B cell (primary cell): ENCODE measurements around the gene SFSWAP. TPM values are rescaled to one million over a fixed set of nuclear protein-coding genes. Genes with fewer than 3 reads are reported as not detected.

Source experiments
- ATAC-seq: fragments of 200-7000 bp; cut with Tn5 transposase; one replicate; pipeline ENCODE4 v1.10.0; 2021; ENCODE audit warnings: low read depth, mild to moderate bottlenecking, moderate number of reproducible peaks, moderate library complexity
- CTCF ChIA-PET: fragments of 350-600 bp; sonication (Branson Sonifier 250); formaldehyde crosslinking; loops from one replicate; lab custom pipeline; 2021; ENCODE audit warnings: antibody characterized with exemption, inconsistent platforms; lab: Charles Lee
- POLR2A ChIA-PET: fragments of 350-600 bp; sonication (Branson Sonifier 250); formaldehyde crosslinking; loops from one replicate; lab custom pipeline; 2021; ENCODE audit warnings: antibody characterized with exemption; lab: Charles Lee
- DNase-seq: peaks from one replicate; pipeline ENCODE4 v3.0.0; 2013
- H2AFZ ChIP-seq: 2 replicates; pipeline ENCODE4 v1.6.1; 2012; ENCODE audit warnings: mild to moderate bottlenecking, low read depth, low read length; ENCODE audit not compliant: insufficient read depth, poor library complexity, severe bottlenecking
- H3K27ac ChIP-seq, 2 donors: 1 replicate in 1 of 2; 2 replicates in 1 of 2; pipeline ENCODE4 v1.5.1; 2012 to 2013; ENCODE audit warnings: low read length in 2 of 2, mild to moderate bottlenecking in 2 of 2, moderate library complexity in 1 of 2
- H3K27me3 ChIP-seq, 4 experiments: fragments of 200-600 bp in 1 of 4; sonication (generic) in 1 of 4; replicated peaks in 1 of 4; 1 replicate in 2 of 4; 2 replicates in 2 of 4; pipeline versions ENCODE4 v1.6.1 to v1.7.0; 2013 to 2016; ENCODE audit warnings: low read length in 3 of 4, mild to moderate bottlenecking in 2 of 4, mixed read lengths in 1 of 4, moderate library complexity in 1 of 4; ENCODE audit not compliant: insufficient read depth in 4 of 4, control insufficient read depth in 3 of 4; ENCODE audit errors: control extremely low read depth in 1 of 4
- H3K36me3 ChIP-seq, 2 experiments: replicated peaks in 1 of 2; 1 replicate in 1 of 2; 2 replicates in 1 of 2; pipeline versions ENCODE4 v1.6.1 to v1.7.1; 2013; ENCODE audit warnings: low read length in 1 of 2; ENCODE audit not compliant: insufficient read depth in 2 of 2, control insufficient read depth in 1 of 2; ENCODE audit errors: control extremely low read depth in 1 of 2, extremely low read depth in 1 of 2
- H3K4me1 ChIP-seq, 2 donors: fragments of 200-600 bp in 1 of 2; sonication (generic) in 1 of 2; 1 replicate in 1 of 2; 2 replicates in 1 of 2; pipeline versions ENCODE4 v1.5.1 to v1.6.1; 2013 to 2017; ENCODE audit warnings: low read length in 2 of 2; ENCODE audit not compliant: control insufficient read depth in 2 of 2, insufficient read depth in 2 of 2
- H3K4me2 ChIP-seq: replicated peaks from 2 replicates; pipeline ENCODE3; 2012; ENCODE audit warnings: mild to moderate bottlenecking, low read depth, low read length; ENCODE audit not compliant: poor library complexity, severe bottlenecking
- H3K4me3 ChIP-seq, 5 experiments: fragments of 200-600 bp in 1 of 5; sonication (generic) in 1 of 5; 1 replicate in 3 of 5; 2 replicates in 2 of 5; pipeline versions ENCODE4 v1.5.1 to v1.7.0; 2011 to 2016; ENCODE audit warnings: low read length in 4 of 5, mild to moderate bottlenecking in 4 of 5, low read depth in 2 of 5, control low read depth in 1 of 5, moderate library complexity in 1 of 5; ENCODE audit not compliant: insufficient read depth in 1 of 5; ENCODE audit errors: control extremely low read depth in 1 of 5, extremely low read depth in 1 of 5
- H3K79me2 ChIP-seq: fragments of 200-600 bp; sonication (generic); one replicate; pipeline ENCODE4 v1.6.0; 2016; ENCODE audit warnings: low read length; ENCODE audit not compliant: control insufficient read depth, insufficient read depth
- H3K9ac ChIP-seq: fragments of 200-600 bp; sonication (generic); 2 replicates; pipeline ENCODE4 v1.6.1; 2017; ENCODE audit warnings: mild to moderate bottlenecking, low read length, moderate library complexity
- H3K9me3 ChIP-seq, 3 donors: one replicate each; pipeline versions ENCODE4 v1.6.1 to v1.7.1; 2013; ENCODE audit warnings: low read length in 2 of 3; ENCODE audit not compliant: control insufficient read depth in 2 of 3, insufficient read depth in 1 of 3; ENCODE audit errors: control extremely low read depth in 1 of 3
- H4K20me1 ChIP-seq: 2 replicates; pipeline ENCODE4 v1.6.0; 2012; ENCODE audit warnings: mild to moderate bottlenecking, low read length; ENCODE audit not compliant: insufficient read depth, control insufficient read depth, poor library complexity, severe bottlenecking
- H3K27ac Mint-ChIP-seq: one replicate; pipeline ENCODE4 v1.8.0; 2021; ENCODE audit warnings: mixed read lengths
- H3K27me3 Mint-ChIP-seq: one replicate; pipeline ENCODE4 v1.8.0; 2021; ENCODE audit warnings: mixed read lengths
- H3K4me1 Mint-ChIP-seq: one replicate; pipeline ENCODE4 v1.8.0; 2021; ENCODE audit warnings: mixed read lengths
- H3K4me3 Mint-ChIP-seq: one replicate; pipeline ENCODE4 v1.8.0; 2021; ENCODE audit warnings: mixed read lengths
- H3K9me3 Mint-ChIP-seq: one replicate; pipeline ENCODE4 v1.8.0; 2022; ENCODE audit warnings: mixed read lengths; ENCODE audit not compliant: insufficient read depth
- CTCF ChIP-seq: fragments of 200-600 bp; IDR thresholded peaks from one replicate; pipeline ENCODE4 v1.8.0; 2022; ENCODE audit warnings: antibody characterized with exemption, mild to moderate bottlenecking
- EZH2 ChIP-seq: IDR thresholded peaks from 2 replicates; pipeline ENCODE4 v1.6.1; 2012; ENCODE audit warnings: borderline replicate concordance, low read depth, mild to moderate bottlenecking, moderate library complexity, low read length; ENCODE audit not compliant: insufficient read depth, poor library complexity, severe bottlenecking
- WGBS: methylation state at CpG from one replicate; pipeline ENCODE4 v1.1.5; 2013; ENCODE audit warnings: missing lambda C conversion rate; ENCODE audit not compliant: insufficient coverage; 5-methylcytosine and 5-hydroxymethylcytosine counted together
- intact Hi-C: fragments of 100-400 bp; cut with micrococcal nuclease; formaldehyde crosslinking; loops from one replicate; pipeline ENCODE4 v1.10.0; 2022
- polyA plus RNA-seq: library from polyadenylated mRNA; depleted of rRNA; stranded (reverse); fragments of >200 nt; gene quantifications from 2 replicates; pipeline ENCODE4 v1.2.3, GENCODE V29; 2012
- total RNA-seq, 2 donors: library from RNA; stranded (reverse); fragments of 120-200 nt in 1 of 2; gene quantifications; 1 replicate in 1 of 2; 2 replicates in 1 of 2; pipeline versions ENCODE4 v1.2.3 to v1.2.4, GENCODE V29; 2013 to 2022

Gene SFSWAP
- total and polyA plus RNA-seq, 2 donors (not counting 1 experiment from before 2014, with no cell fraction given) = 69.3 to 122 TPM

DNA sequence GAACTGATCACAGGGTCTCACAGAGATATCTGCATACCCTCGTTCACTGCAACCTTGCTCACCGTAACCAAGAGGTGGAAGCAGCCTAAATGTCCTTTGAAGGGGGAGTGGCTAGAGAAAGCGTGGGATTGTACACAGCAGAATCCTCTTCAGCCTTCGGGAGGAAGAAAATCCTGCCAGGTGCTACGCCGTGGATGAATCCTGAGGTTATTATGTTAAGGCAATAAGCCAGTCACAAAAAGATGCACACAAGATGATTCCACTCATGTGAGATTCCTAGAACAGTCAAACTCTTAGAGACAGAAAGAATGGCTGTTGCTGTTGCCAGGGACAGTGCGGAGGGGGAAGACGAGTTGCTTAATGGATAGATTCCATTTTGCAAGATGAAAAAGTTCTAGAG, 39.6 kb upstream of the SFSWAP start:
- CTCF ChIA-PET = no interaction called here
- peaks cover 4% of the 10 kb centered on the region in 2 donors for H3K4me1 ChIP-seq
- POLR2A ChIA-PET = no interaction called here
- no peak overlapping the region for H3K27ac ChIP-seq
- peaks cover 0 to 8% (median 0%) of the 10 kb centered on the region in 3 donors for H3K9me3 ChIP-seq
- no peak overlapping the region for H3K4me3 ChIP-seq
- Mint-ChIP-seq H3K4me1 (peaks cover 5% of the 10 kb centered on the region), H3K27ac (no peak overlapping the region), H3K9me3 (no peaks in the 10 kb centered on the region), H3K27me3 (peaks cover 26% of the 10 kb centered on the region), H3K4me3 (no peak overlapping the region)
- TF ChIP-seq CTCF (no peak), EZH2 (no peak)
- peaks cover 0 to 6% (median 0%) of the 10 kb centered on the region in 4 experiments for H3K27me3 ChIP-seq
- DNase-seq = no peak
- no peak overlapping the region for H3K9ac ChIP-seq
- no peak overlapping the region for H2AFZ ChIP-seq
- H3K79me2 ChIP-seq = no peaks in the 10 kb centered on the region
- H4K20me1 ChIP-seq = no peaks in the 10 kb centered on the region
- H3K36me3 ChIP-seq = no peaks in the 10 kb centered on the region
- WGBS = 78% methylated on average over 6 of the region's 8 CpGs
- no peak overlapping the region for H3K4me2 ChIP-seq
- no peak for ATAC-seq
- intact Hi-C loops = no loop called here

- WGBS = 89% methylated on average over 6 of the region's 8 CpGs
- no peak for DNase-seq
- peaks cover 3% of the 10 kb centered on the region in 2 donors for H3K4me1 ChIP-seq
These were observed 39.0 kb upstream of the SFSWAP start for GRCh38 chr12:131671871-131672270.

More at GRCh38 chr12:131671871-131672270, 39.0 kb upstream of the SFSWAP start:
- peaks cover 0 to 6% (median 0%) of the 10 kb centered on the region in 4 experiments for H3K27me3 ChIP-seq
- peaks cover 26% of the 10 kb centered on the region for H3K27me3 Mint-ChIP-seq
- H3K4me3 Mint-ChIP-seq = no peak overlapping the region
- H2AFZ ChIP-seq = no peak overlapping the region
- no peaks in the 10 kb centered on the region for H4K20me1 ChIP-seq
- ATAC-seq = no peak
- ChIA-PET CTCF (no interaction called here), POLR2A (no interaction called here)
- H3K4me1 Mint-ChIP-seq = peaks cover 4% of the 10 kb centered on the region
- H3K36me3 ChIP-seq = no peaks in the 10 kb centered on the region
- no peak for TF ChIP-seq EZH2
- no peak for TF ChIP-seq CTCF
- H3K9me3 ChIP-seq = peaks cover 0 to 8% (median 0%) of the 10 kb centered on the region in 3 donors
- no peak overlapping the region for H3K9ac ChIP-seq
- H3K4me2 ChIP-seq = no peak overlapping the region
- H3K27ac Mint-ChIP-seq = no peak overlapping the region
- H3K27ac ChIP-seq = no peak overlapping the region
- no peaks in the 10 kb centered on the region for H3K79me2 ChIP-seq
- H3K9me3 Mint-ChIP-seq = peaks cover 3% of the 10 kb centered on the region
- no peak overlapping the region for H3K4me3 ChIP-seq
- intact Hi-C loops = no loop called here
